OCI-LY7 (cell line): Measurements from ENCODE around the gene HERC3. TPM values are rescaled to one million over a fixed set of nuclear protein-coding genes. Genes with fewer than 3 reads are reported as not detected.

ENCODE experiments used
- BruUV-seq: library from RNA; stranded (reverse); fragments of 400-500 nt; replicated peaks from 2 replicates; lab custom pipeline; 2021; lab: Mats Ljungman, UMichigan
- CTCF ChIA-PET: fragments of 300-600 bp; sonication (Branson Sonifier 250); formaldehyde crosslinking; loops from one replicate; lab custom pipeline; 2022; ENCODE audit warnings: antibody characterized with exemption; ENCODE audit not compliant: unreplicated experiment; lab: Charles Lee
- POLR2A ChIA-PET: fragments of 300-600 bp; sonication (Branson Sonifier 250); formaldehyde crosslinking; loops from one replicate; lab custom pipeline; 2022; ENCODE audit warnings: antibody characterized with exemption; lab: Charles Lee
- DNase-seq: peaks from one replicate; pipeline ENCODE4 v3.0.0-alpha.2; 2015; ENCODE audit warnings: low spot score
- H2AFZ ChIP-seq: fragments of 200-600 bp; sonication (generic), shearing (Covaris generic); 2 replicates; pipeline ENCODE4 v1.6.1; 2014; ENCODE audit warnings: mild to moderate bottlenecking, antibody characterized with exemption, low read length, moderate library complexity
- H3K27ac ChIP-seq: fragments of 200-600 bp; sonication (generic); 2 replicates; pipeline ENCODE4 v1.5.1; 2014; ENCODE audit warnings: mixed run types, low read depth, mild to moderate bottlenecking, moderate library complexity, low read length, inconsistent platforms; ENCODE audit not compliant: poor library complexity, severe bottlenecking
- H3K36me3 ChIP-seq: fragments of 200-600 bp; sonication (generic); 2 replicates; pipeline ENCODE4 v1.6.1; 2014; ENCODE audit warnings: mild to moderate bottlenecking, antibody characterized with exemption, low read length, moderate library complexity, mixed read lengths; ENCODE audit not compliant: insufficient read depth
- H3K4me1 ChIP-seq: fragments of 200-600 bp; sonication (generic); 2 replicates; pipeline ENCODE4 v1.5.1; 2014; ENCODE audit warnings: mild to moderate bottlenecking, low read length; ENCODE audit not compliant: insufficient read depth, poor library complexity, severe bottlenecking
- H3K4me2 ChIP-seq: fragments of 200-600 bp; sonication (generic); 2 replicates; pipeline ENCODE4 v1.6.1; 2014; ENCODE audit warnings: mild to moderate bottlenecking, low read length
- H3K4me3 ChIP-seq: fragments of 200-600 bp; sonication (generic); 2 replicates; pipeline ENCODE4 v1.5.1; 2014; ENCODE audit warnings: mild to moderate bottlenecking, low read depth, low read length; ENCODE audit not compliant: poor library complexity, severe bottlenecking
- H3K79me2 ChIP-seq: fragments of 200-600 bp; sonication (generic); 2 replicates; pipeline ENCODE4 v1.6.1; 2016; ENCODE audit warnings: low read depth, mild to moderate bottlenecking, low read length, moderate library complexity, mixed read lengths; ENCODE audit not compliant: insufficient read depth
- H3K9me2 ChIP-seq: fragments of 200-600 bp; sonication (generic); 2 replicates; pipeline ENCODE4 v1.6.1; 2016; ENCODE audit warnings: mild to moderate bottlenecking, low read length, mixed read lengths; ENCODE audit not compliant: insufficient read depth
- H3K9me3 ChIP-seq: fragments of 200-600 bp; sonication (generic); 2 replicates; pipeline ENCODE4 v1.6.1; 2014; ENCODE audit warnings: mild to moderate bottlenecking, mixed run types, low read length, mixed read lengths
- H4K20me1 ChIP-seq: fragments of 200-600 bp; sonication (generic); 2 replicates; pipeline ENCODE4 v1.6.1; 2014; ENCODE audit warnings: mild to moderate bottlenecking, antibody characterized with exemption, low read length, moderate library complexity, mixed read lengths; ENCODE audit not compliant: insufficient read depth
- EZH2phosphoT487 ChIP-seq: fragments of 200-600 bp; sonication (generic); IDR thresholded peaks from 2 replicates; pipeline ENCODE4 v1.6.1; 2018; ENCODE audit warnings: low read depth, borderline replicate concordance, mild to moderate bottlenecking, mixed run types, antibody characterized with exemption, low read length, moderate library complexity, mixed read lengths
- intact Hi-C: fragments of 100-400 bp; cut with micrococcal nuclease; formaldehyde crosslinking; loops from one replicate; pipeline ENCODE4 v1.10.0; 2022; ENCODE audit not compliant: unreplicated experiment
- total RNA-seq, 2 experiments: library from RNA; depleted of rRNA in 1 of 2; stranded (reverse); fragments of >200 nt in 1 of 2; shearing (Covaris generic) in 1 of 2; gene quantifications; 2 replicates each; pipeline ENCODE4 v1.2.3, GENCODE V29; 2014 to 2022
- TF ChIP-seq, protein P1 (sequence below): fragments of 200-600 bp; sonication (generic); conservative IDR thresholded peaks from 2 replicates; pipeline ENCODE4 v1.5.1; 2014; ENCODE audit warnings: mild to moderate bottlenecking, antibody characterized with exemption, low read length, moderate library complexity, mixed read lengths

The HERC3 gene
- total RNA-seq, 2 experiments from 2014 or later = 9.2 to 22.9 TPM

DNA sequence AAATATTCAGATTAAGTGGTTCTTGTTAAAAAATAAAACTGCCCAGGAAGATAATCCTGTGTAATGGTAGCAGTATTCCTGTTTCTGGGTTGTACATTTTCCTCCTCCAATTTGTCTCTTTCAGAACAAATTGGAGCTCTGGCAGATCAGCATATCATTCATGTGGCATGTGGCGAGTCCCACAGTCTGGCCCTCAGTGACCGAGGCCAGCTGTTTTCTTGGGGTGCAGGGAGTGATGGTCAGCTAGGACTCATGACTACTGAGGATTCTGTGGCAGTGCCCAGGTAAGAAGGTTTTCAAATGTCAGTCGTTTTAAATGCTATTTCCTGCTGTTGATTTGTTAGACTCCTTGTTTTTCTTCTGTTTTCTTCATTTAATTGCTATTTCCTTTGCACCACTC, 57.4 kb downstream of the HERC3 start:
- Histone ChIP-seq H2AFZ (no peak overlapping the region), H3K9me2 (no peaks in the 10 kb centered on the region), H3K4me1 (no peaks in the 10 kb centered on the region), H4K20me1 (no peaks in the 10 kb centered on the region), H3K4me2 (no peak overlapping the region), H3K4me3 (no peak overlapping the region), H3K27ac (no peak overlapping the region), H3K79me2 (no peaks in the 10 kb centered on the region), H3K9me3 (no peaks in the 10 kb centered on the region), H3K36me3 (no peaks in the 10 kb centered on the region)
- DNase-seq = no peak
- BruUV-seq = no TSS peak
- intact Hi-C loops = no loop called here
- TF ChIP-seq EZH2phosphoT487 = no peak
- TF ChIP-seq, protein P1, sequence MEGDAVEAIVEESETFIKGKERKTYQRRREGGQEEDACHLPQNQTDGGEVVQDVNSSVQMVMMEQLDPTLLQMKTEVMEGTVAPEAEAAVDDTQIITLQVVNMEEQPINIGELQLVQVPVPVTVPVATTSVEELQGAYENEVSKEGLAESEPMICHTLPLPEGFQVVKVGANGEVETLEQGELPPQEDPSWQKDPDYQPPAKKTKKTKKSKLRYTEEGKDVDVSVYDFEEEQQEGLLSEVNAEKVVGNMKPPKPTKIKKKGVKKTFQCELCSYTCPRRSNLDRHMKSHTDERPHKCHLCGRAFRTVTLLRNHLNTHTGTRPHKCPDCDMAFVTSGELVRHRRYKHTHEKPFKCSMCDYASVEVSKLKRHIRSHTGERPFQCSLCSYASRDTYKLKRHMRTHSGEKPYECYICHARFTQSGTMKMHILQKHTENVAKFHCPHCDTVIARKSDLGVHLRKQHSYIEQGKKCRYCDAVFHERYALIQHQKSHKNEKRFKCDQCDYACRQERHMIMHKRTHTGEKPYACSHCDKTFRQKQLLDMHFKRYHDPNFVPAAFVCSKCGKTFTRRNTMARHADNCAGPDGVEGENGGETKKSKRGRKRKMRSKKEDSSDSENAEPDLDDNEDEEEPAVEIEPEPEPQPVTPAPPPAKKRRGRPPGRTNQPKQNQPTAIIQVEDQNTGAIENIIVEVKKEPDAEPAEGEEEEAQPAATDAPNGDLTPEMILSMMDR = no peak
- CTCF ChIA-PET = no interaction called here
- POLR2A ChIA-PET = interaction anchor here (1.4 kb wide), 1 partner anchor 46 kb away, joined by 3 read pairs; no protein-coding TSS in a partner anchor

DNA sequence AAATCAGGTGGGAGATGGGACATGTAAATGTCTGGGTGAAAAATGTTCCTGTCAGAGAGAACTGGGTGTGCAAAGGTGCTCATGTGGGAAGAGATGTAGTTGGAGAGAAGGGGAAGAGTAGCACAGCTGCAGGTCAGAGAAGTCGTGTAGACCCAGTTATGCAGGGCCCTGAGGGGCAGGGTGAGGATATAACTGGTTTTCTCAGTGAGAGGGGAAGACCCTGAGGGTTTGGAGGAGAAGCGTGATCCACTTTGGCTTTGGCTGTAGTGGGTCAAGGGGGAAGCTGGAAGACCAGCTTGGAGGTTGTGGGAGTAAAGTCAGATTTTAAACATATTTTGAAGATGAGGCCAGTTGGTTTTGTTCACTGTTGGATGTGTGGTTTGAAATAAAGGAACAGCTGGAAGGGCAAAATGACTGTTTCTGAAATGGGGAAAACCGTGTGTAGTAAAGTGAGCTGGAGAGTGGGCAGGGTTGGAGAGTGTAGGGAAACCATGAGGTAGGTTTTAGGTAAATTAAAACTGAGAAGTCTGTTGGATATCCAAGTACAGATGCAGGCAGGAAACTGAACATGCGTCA, 61.2 kb downstream of the HERC3 start:
- intact Hi-C loops = no loop called here
- Histone ChIP-seq H3K27ac (no peak overlapping the region), H3K9me3 (no peaks in the 10 kb centered on the region), H2AFZ (no peak overlapping the region), H3K4me3 (no peak overlapping the region), H3K4me2 (no peak overlapping the region), H3K4me1 (no peaks in the 10 kb centered on the region), H4K20me1 (no peaks in the 10 kb centered on the region), H3K79me2 (no peaks in the 10 kb centered on the region), H3K36me3 (0 out of 2 replicates have a peak, but pooled peaks cover 5% of the 10 kb centered on the region), H3K9me2 (no peaks in the 10 kb centered on the region)
- no TSS peak for BruUV-seq
- ChIA-PET CTCF (no interaction called here), POLR2A (interaction anchor here (0.7 to 1.0 kb wide), 2 partner anchors 23 to 145 kb away, joined by 3 read pairs; no protein-coding TSS in a partner anchor)
- DNase-seq = no peak
- no peak for TF ChIP-seq EZH2phosphoT487
- TF ChIP-seq, protein P1 = no peak

DNA sequence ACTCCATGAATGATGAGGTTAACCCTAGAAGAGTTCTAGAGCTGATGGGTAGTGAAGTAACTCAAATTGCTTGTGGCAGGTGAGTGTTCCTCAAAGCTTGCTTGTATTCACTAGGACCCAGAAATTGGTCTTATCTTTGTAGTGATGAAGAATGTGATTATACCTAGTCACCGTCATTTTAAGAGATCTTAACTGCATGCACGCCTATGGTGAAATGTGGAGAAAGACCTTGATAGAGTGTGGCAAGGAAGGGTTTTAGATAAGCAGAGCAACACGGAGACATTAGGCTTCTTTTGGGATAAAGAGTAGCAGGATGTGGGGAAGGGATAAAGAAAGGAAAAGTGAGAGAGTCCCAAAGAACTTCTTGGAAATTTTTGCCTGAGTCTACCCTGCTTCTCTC, 62.9 kb downstream of the HERC3 start:
- Histone ChIP-seq H3K9me2 (no peaks in the 10 kb centered on the region), H3K79me2 (no peaks in the 10 kb centered on the region), H3K27ac (no peak overlapping the region), H2AFZ (no peak overlapping the region), H3K9me3 (no peaks in the 10 kb centered on the region), H3K4me1 (no peaks in the 10 kb centered on the region), H3K36me3 (0 out of 2 replicates have a peak, but pooled peaks cover 5% of the 10 kb centered on the region), H4K20me1 (no peaks in the 10 kb centered on the region), H3K4me3 (no peak overlapping the region), H3K4me2 (no peak overlapping the region)
- POLR2A ChIA-PET = interaction anchor here (1.2 kb wide), 1 partner anchor 1044 kb away, joined by 4 read pairs; no protein-coding TSS in a partner anchor
- DNase-seq = no peak
- TF ChIP-seq EZH2phosphoT487 = no peak
- TF ChIP-seq, protein P1 = no peak
- CTCF ChIA-PET = no interaction called here
- BruUV-seq = no TSS peak
- intact Hi-C loops = no loop called here
